H9 (cell line): ENCODE measurements around the gene CST3. TPM values are rescaled to one million over a fixed set of nuclear protein-coding genes. Genes with fewer than 3 reads are reported as not detected.

ENCODE experiments used
- DNase-seq: peaks from one replicate; pipeline ENCODE4 v3.0.0-alpha.2; 2017
- H2AFZ ChIP-seq: one replicate; pipeline ENCODE4 v1.6.1; 2013; ENCODE audit warnings: mild to moderate bottlenecking, low read length, control low read depth, moderate library complexity
- H2AK5ac ChIP-seq: 2 replicates; pipeline ENCODE4 v1.6.1; 2013; ENCODE audit warnings: low read length, control low read depth, mixed read lengths; ENCODE audit not compliant: insufficient read length
- H2BK120ac ChIP-seq: one replicate; pipeline ENCODE4 v1.6.1; 2013; ENCODE audit warnings: low read depth, mild to moderate bottlenecking, low read length, control low read depth, inconsistent platforms; ENCODE audit not compliant: poor library complexity, severe bottlenecking
- H2BK12ac ChIP-seq: 2 replicates; pipeline ENCODE4 v1.6.1; 2013; ENCODE audit warnings: low read length, control low read depth, mixed read lengths, low read depth; ENCODE audit not compliant: insufficient read length
- H2BK15ac ChIP-seq: 2 replicates; pipeline ENCODE4 v1.6.1; 2013; ENCODE audit warnings: low read depth, low read length, control low read depth
- H2BK20ac ChIP-seq: one replicate; pipeline ENCODE4 v1.6.1; 2013; ENCODE audit warnings: low read depth, mild to moderate bottlenecking, low read length, control low read depth, inconsistent platforms; ENCODE audit not compliant: poor library complexity, severe bottlenecking
- H2BK5ac ChIP-seq: 2 replicates; pipeline ENCODE4 v1.6.1; 2013; ENCODE audit warnings: low read length, control low read depth, mixed read lengths; ENCODE audit not compliant: insufficient read length
- H3K14ac ChIP-seq: 2 replicates; pipeline ENCODE4 v1.6.1; 2013; ENCODE audit warnings: low read length, control low read depth; ENCODE audit not compliant: insufficient read depth
- H3K18ac ChIP-seq: 2 replicates; pipeline ENCODE4 v1.6.1; 2013; ENCODE audit warnings: low read depth, mild to moderate bottlenecking, mixed read lengths, low read length, control low read depth; ENCODE audit not compliant: insufficient read length
- H3K23ac ChIP-seq: 2 replicates; pipeline ENCODE4 v1.6.1; 2013; ENCODE audit warnings: low read length, control low read depth, mixed read lengths, low read depth; ENCODE audit not compliant: insufficient read length
- H3K23me2 ChIP-seq: 2 replicates; pipeline ENCODE4 v1.6.1; 2013; ENCODE audit warnings: low read depth, mild to moderate bottlenecking, mixed read lengths, low read length, control low read depth; ENCODE audit not compliant: insufficient read length, poor library complexity, severe bottlenecking
- H3K27ac ChIP-seq: 2 replicates; pipeline ENCODE4 v1.5.1; 2013; ENCODE audit warnings: low read length, control low read depth, mixed read lengths, low read depth; ENCODE audit not compliant: insufficient read length
- H3K27me3 ChIP-seq: 2 replicates; pipeline ENCODE4 v1.6.1; 2013; ENCODE audit warnings: low read length, control low read depth, inconsistent platforms; ENCODE audit not compliant: insufficient read depth
- H3K4ac ChIP-seq: 2 replicates; pipeline ENCODE4 v1.6.1; 2013; ENCODE audit warnings: low read depth, mild to moderate bottlenecking, control low read depth, inconsistent platforms, low read length, moderate library complexity
- H3K4me1 ChIP-seq: 2 replicates; pipeline ENCODE4 v1.6.1; 2013; ENCODE audit warnings: low read length, control low read depth, inconsistent platforms; ENCODE audit not compliant: insufficient read depth
- H3K4me2 ChIP-seq: 2 replicates; pipeline ENCODE4 v1.6.1; 2013; ENCODE audit warnings: low read length, control low read depth, mixed read lengths; ENCODE audit not compliant: insufficient read length, insufficient read depth
- H3K56ac ChIP-seq: 2 replicates; pipeline ENCODE4 v1.6.1; 2013; ENCODE audit warnings: low read depth, mild to moderate bottlenecking, mixed read lengths, low read length, control low read depth; ENCODE audit not compliant: insufficient read length
- H3K79me1 ChIP-seq: 2 replicates; pipeline ENCODE4 v1.6.1; 2013; ENCODE audit warnings: low read depth, mild to moderate bottlenecking, moderate library complexity, low read length, control low read depth, inconsistent platforms; ENCODE audit not compliant: insufficient read depth, poor library complexity, severe bottlenecking
- H3K79me2 ChIP-seq: 2 replicates; pipeline ENCODE4 v1.6.1; 2013; ENCODE audit warnings: low read length, control low read depth, inconsistent platforms; ENCODE audit not compliant: insufficient read depth
- H3K9ac ChIP-seq: 2 replicates; pipeline ENCODE4 v1.6.1; 2013; ENCODE audit warnings: low read length, control low read depth, mixed read lengths; ENCODE audit not compliant: insufficient read length; ENCODE audit errors: extremely low read depth
- H3K9me3 ChIP-seq: one replicate; pipeline ENCODE4 v1.6.1; 2013; ENCODE audit warnings: low read depth, low read length, inconsistent platforms; ENCODE audit not compliant: control insufficient read depth
- H3T11ph ChIP-seq: one replicate; pipeline ENCODE4 v1.6.1; 2013; ENCODE audit warnings: mild to moderate bottlenecking, low read length, control low read depth, inconsistent platforms
- H4K20me1 ChIP-seq: one replicate; pipeline ENCODE4 v1.6.1; 2013; ENCODE audit not compliant: control insufficient read depth, insufficient read length, insufficient read depth
- H4K5ac ChIP-seq: 2 replicates; pipeline ENCODE4 v1.6.1; 2013; ENCODE audit warnings: low read depth, mild to moderate bottlenecking, mixed read lengths, low read length, control low read depth; ENCODE audit not compliant: insufficient read length
- H4K8ac ChIP-seq: replicated peaks from 2 replicates; pipeline ENCODE4 v1.6.1; 2013; ENCODE audit warnings: low read length, control low read depth, mixed read lengths, low read depth; ENCODE audit not compliant: insufficient read length
- H4K91ac ChIP-seq: 2 replicates; pipeline ENCODE4 v1.6.1; 2013; ENCODE audit warnings: low read depth, mild to moderate bottlenecking, moderate library complexity, mixed read lengths, low read length, control low read depth; ENCODE audit not compliant: insufficient read length
- H3K27ac Mint-ChIP-seq, 3 experiments: 2 replicates in 2 of 3; 3 replicates in 1 of 3; pipeline ENCODE4 v1.8.0; 2020 to 2021; ENCODE audit warnings: mixed read lengths in 3 of 3, mild to moderate bottlenecking in 1 of 3, moderate library complexity in 1 of 3
- H3K27me3 Mint-ChIP-seq: 2 replicates; pipeline ENCODE4 v1.8.0; 2021; ENCODE audit warnings: low read depth, mild to moderate bottlenecking, moderate library complexity, mixed read lengths
- H3K36me3 Mint-ChIP-seq, 3 experiments: 2 replicates in 2 of 3; 3 replicates in 1 of 3; pipeline ENCODE4 v1.8.0; 2020 to 2021; ENCODE audit warnings: low read depth in 3 of 3, mixed read lengths in 3 of 3; ENCODE audit not compliant: insufficient read depth in 1 of 3
- H3K4me1 Mint-ChIP-seq, 2 experiments: 2 replicates each; pipeline ENCODE4 v1.8.0; 2020; ENCODE audit warnings: mixed read lengths in 2 of 2
- H3K4me3 Mint-ChIP-seq, 2 experiments: 2 replicates in 1 of 2; 3 replicates in 1 of 2; pipeline ENCODE4 v1.8.0; 2020 to 2021; ENCODE audit warnings: mild to moderate bottlenecking in 2 of 2, mixed read lengths in 2 of 2, moderate library complexity in 1 of 2
- H3K9me3 Mint-ChIP-seq, 2 experiments: 2 replicates in 1 of 2; 3 replicates in 1 of 2; pipeline ENCODE4 v1.8.0; 2020; ENCODE audit warnings: mild to moderate bottlenecking in 2 of 2, mixed read lengths in 2 of 2, moderate library complexity in 1 of 2
- CTCF ChIP-seq: fragments of 200-600 bp; sonication (generic); conservative IDR thresholded peaks from 3 replicates; pipeline ENCODE4 v1.8.0; 2021; ENCODE audit warnings: antibody characterized with exemption, mild to moderate bottlenecking
- WGBS: extraction: QIAGEN DNeasy Blood & Tissue Kit; methylation state at CpG from one replicate; pipeline ENCODE4 v1.1.7; 2013; ENCODE audit warnings: missing lambda C conversion rate, low lambda C conversion rate, mixed read lengths; ENCODE audit not compliant: insufficient read length; ENCODE audit errors: extremely low coverage; 5-methylcytosine and 5-hydroxymethylcytosine counted together
- total RNA-seq: library from RNA; stranded (reverse); gene quantifications from 2 replicates; pipeline ENCODE4 v1.2.1, GENCODE V29; 2021

The CST3 gene
- total RNA-seq, 1 experiment from 2014 or later = 77.2 TPM

GRCh38 chr20:23643659-23644058 lies 5.9 kb upstream of the CST3 start:
- Mint-ChIP-seq H3K27me3 (peaks cover 3% of the 10 kb centered on the region; the same call in 1 of the 2 replicates), H3K4me3 (no peak overlapping the region), H3K9me3 (no peaks in the 10 kb centered on the region; a peak in 2 of 5 replicates), H3K27ac (no peak overlapping the region), H3K4me1 (peaks cover 19 to 22% of the 10 kb centered on the region in 2 experiments), H3K36me3 (peaks cover 0 to 2% (median 0%) of the 10 kb centered on the region in 3 experiments; a peak in 2 of 7 replicates)
- Histone ChIP-seq H3K79me2 (no peaks in the 10 kb centered on the region), H3K56ac (no peak overlapping the region), H3K18ac (no peak overlapping the region), H3K9me3 (no peaks in the 10 kb centered on the region), H4K20me1 (no peaks in the 10 kb centered on the region), H2AK5ac (no peak overlapping the region), H3K9ac (no peak overlapping the region), H2BK5ac (no peak overlapping the region), H3K79me1 (no peaks in the 10 kb centered on the region), H3K4me1 (peaks cover 4% of the 10 kb centered on the region; the same call in 1 of the 2 replicates), H3K23ac (no peak overlapping the region), H2BK15ac (no peak overlapping the region), H4K91ac (no peak overlapping the region), H2BK12ac (no peak overlapping the region), H2BK120ac (no peak overlapping the region), H3K27ac (no peak overlapping the region), H4K8ac (no peak overlapping the region), H2BK20ac (no peak overlapping the region), H2AFZ (no peak overlapping the region), H4K5ac (no peak overlapping the region), H3K14ac (no peak overlapping the region), H3K27me3 (no peaks in the 10 kb centered on the region), H3K4ac (no peak overlapping the region), H3K23me2 (no peaks in the 10 kb centered on the region), H3K4me2 (no peak overlapping the region), H3T11ph (no peak overlapping the region)
- WGBS = no CpG with 5 or more reads among the region's 6 CpGs
- TF ChIP-seq CTCF = no peak
- DNase-seq = no peak
